Neuronal stem cell (in vitro differentiated cells): ENCODE data around the gene ZNF536.

Source experiments
- DNase-seq: peaks from one replicate; pipeline ENCODE4 v3.0.0-alpha.2; 2013; ENCODE audit warnings: low spot score
- H2AFZ ChIP-seq: one replicate; pipeline ENCODE4 v1.6.1; 2013; ENCODE audit warnings: mild to moderate bottlenecking, low read length, inconsistent platforms
- H2AK5ac ChIP-seq: 2 replicates; pipeline ENCODE4 v1.6.1; 2013; ENCODE audit warnings: low read depth, mild to moderate bottlenecking, inconsistent platforms, low read length, moderate library complexity, mixed read lengths
- H2BK120ac ChIP-seq: 2 replicates; pipeline ENCODE4 v1.6.1; 2013; ENCODE audit warnings: low read depth, mild to moderate bottlenecking, inconsistent platforms, low read length, moderate library complexity, mixed read lengths
- H2BK12ac ChIP-seq: one replicate; pipeline ENCODE4 v1.6.1; 2013; ENCODE audit warnings: low read length, inconsistent platforms
- H2BK15ac ChIP-seq: 2 replicates; pipeline ENCODE4 v1.6.1; 2013; ENCODE audit warnings: mild to moderate bottlenecking, low read length, inconsistent platforms, mixed read lengths
- H2BK5ac ChIP-seq: one replicate; pipeline ENCODE4 v1.6.1; 2013; ENCODE audit warnings: inconsistent platforms, mild to moderate bottlenecking, low read length, moderate library complexity
- H3K14ac ChIP-seq: one replicate; pipeline ENCODE4 v1.6.1; 2013; ENCODE audit warnings: low read length, inconsistent platforms
- H3K18ac ChIP-seq: 2 replicates; pipeline ENCODE4 v1.6.1; 2013; ENCODE audit warnings: low read length, inconsistent platforms
- H3K23ac ChIP-seq: 2 replicates; pipeline ENCODE4 v1.6.1; 2013; ENCODE audit warnings: low read depth, mild to moderate bottlenecking, mixed read lengths, low read length, inconsistent platforms; ENCODE audit not compliant: poor library complexity
- H3K27ac ChIP-seq: replicated peaks from 3 replicates; pipeline ENCODE4 v1.5.1; 2013; ENCODE audit warnings: low read length, inconsistent platforms
- H3K27me3 ChIP-seq, 3 experiments: 2 replicates each; pipeline ENCODE4 v1.6.1; 2013; ENCODE audit warnings: low read length in 3 of 3, mild to moderate bottlenecking in 2 of 3, inconsistent platforms in 1 of 3, low read depth in 1 of 3, mixed read lengths in 1 of 3, moderate library complexity in 1 of 3; ENCODE audit not compliant: control insufficient read depth in 3 of 3, insufficient read depth in 3 of 3
- H3K36me3 ChIP-seq, 2 donors: replicated peaks in 1 of 2; 2 replicates each; pipeline ENCODE4 v1.6.1; 2013; ENCODE audit warnings: low read length in 2 of 2; ENCODE audit not compliant: control insufficient read depth in 2 of 2, insufficient read depth in 2 of 2
- H3K4ac ChIP-seq: 2 replicates; pipeline ENCODE4 v1.6.1; 2013; ENCODE audit warnings: inconsistent platforms, mild to moderate bottlenecking, low read length, moderate library complexity
- H3K4me1 ChIP-seq, 2 donors: 1 replicate in 1 of 2; 2 replicates in 1 of 2; pipeline ENCODE4 v1.6.1; 2013; ENCODE audit warnings: low read length in 2 of 2, low read depth in 1 of 2; ENCODE audit not compliant: control insufficient read depth in 2 of 2, insufficient read depth in 1 of 2
- H3K4me2 ChIP-seq: one replicate; pipeline ENCODE4 v1.6.1; 2013; ENCODE audit warnings: mild to moderate bottlenecking, low read length, inconsistent platforms; ENCODE audit not compliant: insufficient read depth, poor library complexity, severe bottlenecking
- H3K4me3 ChIP-seq, 2 donors: 2 replicates each; pipeline ENCODE4 v1.5.1; 2013; ENCODE audit warnings: low read length in 2 of 2, mild to moderate bottlenecking in 2 of 2, inconsistent platforms in 1 of 2, moderate library complexity in 1 of 2
- H3K79me1 ChIP-seq: one replicate; pipeline ENCODE4 v1.6.1; 2013; ENCODE audit warnings: low read depth, mild to moderate bottlenecking, inconsistent platforms, low read length, moderate library complexity
- H3K9ac ChIP-seq: one replicate; pipeline ENCODE4 v1.6.1; 2013; ENCODE audit warnings: mild to moderate bottlenecking, low read depth, low read length, inconsistent platforms; ENCODE audit not compliant: poor library complexity
- H3K9me3 ChIP-seq, 2 donors: replicated peaks in 1 of 2; 2 replicates each; pipeline versions ENCODE3 to v1.6.1; 2013; ENCODE audit warnings: low read length in 2 of 2, mild to moderate bottlenecking in 2 of 2, inconsistent platforms in 1 of 2, low read depth in 1 of 2, mixed read lengths in 1 of 2, moderate library complexity in 1 of 2; ENCODE audit not compliant: control insufficient read depth in 2 of 2, insufficient read depth in 1 of 2
- H4K8ac ChIP-seq: one replicate; pipeline ENCODE4 v1.6.1; 2013; ENCODE audit warnings: low read depth, mild to moderate bottlenecking, inconsistent platforms, low read length, moderate library complexity
- H4K91ac ChIP-seq: one replicate; pipeline ENCODE4 v1.6.1; 2013; ENCODE audit warnings: low read length, low read depth, mild to moderate bottlenecking, inconsistent platforms; ENCODE audit not compliant: poor library complexity
- WGBS, 2 donors: extraction: QIAGEN DNeasy Blood & Tissue Kit; methylation state at CpG; one replicate each; pipeline ENCODE4 v1.1.7; 2013; ENCODE audit warnings: missing lambda C conversion rate in 2 of 2, mixed read lengths in 1 of 2; ENCODE audit not compliant: insufficient read length in 2 of 2, insufficient replicate concordance in 1 of 2; ENCODE audit errors: extremely low coverage in 2 of 2; 5-methylcytosine and 5-hydroxymethylcytosine counted together

ZNF536 gene

DNA sequence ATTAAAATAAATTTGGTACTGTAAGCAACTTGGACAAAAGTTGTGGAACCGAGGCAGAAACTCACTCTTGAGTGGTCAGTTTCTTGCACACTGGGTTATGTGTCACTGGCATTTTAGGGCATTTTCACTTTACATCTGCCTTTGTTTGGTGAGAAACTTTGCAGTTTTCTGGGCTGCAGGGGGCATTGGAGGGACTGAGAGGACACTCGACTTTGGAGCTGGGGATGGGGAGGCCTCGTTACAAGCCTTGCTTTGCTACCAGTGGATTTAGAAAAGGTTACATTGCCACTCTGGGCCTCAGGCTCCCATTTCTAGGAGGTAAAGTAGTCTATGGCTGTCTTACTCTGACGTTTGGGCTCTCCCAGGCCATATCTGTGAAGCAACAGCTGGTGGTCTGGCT, 41.9 kb upstream of the ZNF536 start:
- H3K9ac ChIP-seq = no peak overlapping the region
- no peak overlapping the region for H4K91ac ChIP-seq
- H4K8ac ChIP-seq = no peak overlapping the region
- H3K79me1 ChIP-seq = no peaks in the 10 kb centered on the region
- no peak overlapping the region for H3K14ac ChIP-seq
- no peak overlapping the region for H3K4ac ChIP-seq
- H3K27ac ChIP-seq = no peak overlapping the region
- no peak overlapping the region for H3K4me2 ChIP-seq
- H2AK5ac ChIP-seq = no peak overlapping the region
- H3K23ac ChIP-seq = no peak overlapping the region
- no peak overlapping the region for H2BK15ac ChIP-seq
- WGBS, 2 donors = no CpG with 5 or more reads among the region's 4 CpGs
- no peak overlapping the region for H3K18ac ChIP-seq
- no peak overlapping the region for H2AFZ ChIP-seq
- no peak overlapping the region for H3K4me3 ChIP-seq
- no peaks in the 10 kb centered on the region for H3K27me3 ChIP-seq
- DNase-seq = no peak
- no peaks in the 10 kb centered on the region for H3K9me3 ChIP-seq
- H2BK120ac ChIP-seq = no peak overlapping the region
- no peak overlapping the region for H2BK12ac ChIP-seq
- H2BK5ac ChIP-seq = no peak overlapping the region
- no peaks in the 10 kb centered on the region for H3K36me3 ChIP-seq
- no peaks in the 10 kb centered on the region for H3K4me1 ChIP-seq

DNA sequence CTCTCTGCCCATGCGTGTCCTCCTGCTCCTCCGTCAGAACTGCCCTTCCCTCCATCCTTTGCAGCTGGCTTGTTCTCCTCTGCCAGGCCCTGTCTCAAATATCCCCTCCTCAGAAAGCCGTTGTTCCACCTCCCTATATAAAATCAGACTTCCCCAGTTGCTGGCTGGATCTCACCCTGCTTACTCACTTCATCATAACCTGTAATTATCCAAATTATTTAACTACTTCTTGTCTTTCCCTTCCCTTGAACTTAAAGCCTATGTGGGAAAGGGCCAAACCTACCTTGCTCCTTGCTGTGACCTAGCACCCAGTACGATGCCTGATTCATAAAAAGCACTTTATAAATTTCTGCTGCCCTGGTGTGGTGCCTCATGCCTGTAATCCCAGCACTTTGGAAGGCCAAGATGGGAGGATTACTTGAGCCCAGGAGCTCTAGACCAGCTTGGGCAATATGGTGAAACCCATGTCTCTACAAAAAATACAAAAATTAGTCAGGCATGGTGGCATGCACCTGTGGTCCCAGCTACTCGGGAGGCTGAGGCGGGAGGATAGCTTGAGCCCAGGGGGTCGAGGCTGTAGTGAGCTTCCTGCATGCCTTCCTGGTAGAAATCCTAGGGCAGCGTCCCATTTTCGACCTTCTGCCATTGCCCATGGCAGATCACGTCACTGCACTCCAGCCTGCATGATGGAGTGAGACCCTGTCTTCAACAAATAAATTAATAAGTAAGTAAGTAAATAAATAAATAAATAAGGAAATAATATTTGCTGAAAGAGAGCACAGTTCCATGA, 39.5 kb upstream of the ZNF536 start:
- Histone ChIP-seq H2BK5ac (no peak overlapping the region), H4K91ac (no peak overlapping the region)
- no CpG with 5 or more reads among the region's 10 CpGs for WGBS, 2 donors

GRCh38 chr19:30333291-30334065, 38.7 kb upstream of the ZNF536 start:
- no peaks in the 10 kb centered on the region for H3K9me3 ChIP-seq
- no CpG with 5 or more reads among the region's 12 CpGs for WGBS, 2 donors
- no peak overlapping the region for H3K4ac ChIP-seq
- no peaks in the 10 kb centered on the region for H3K79me1 ChIP-seq
- no peak overlapping the region for H4K91ac ChIP-seq
- H4K8ac ChIP-seq = no peak overlapping the region
- no peak overlapping the region for H3K9ac ChIP-seq
- no peak overlapping the region for H3K23ac ChIP-seq
- H2AK5ac ChIP-seq = no peak overlapping the region
- no peaks in the 10 kb centered on the region for H3K27me3 ChIP-seq
- no peak overlapping the region for H2BK120ac ChIP-seq
- H3K4me3 ChIP-seq = no peak overlapping the region
- no peak overlapping the region for H3K14ac ChIP-seq
- H3K18ac ChIP-seq = peak overlapping the region; percentile 4
- no peaks in the 10 kb centered on the region for H3K36me3 ChIP-seq
- H2AFZ ChIP-seq = no peak overlapping the region
- no peak for DNase-seq
- no peak overlapping the region for H3K27ac ChIP-seq
- no peaks in the 10 kb centered on the region for H3K4me1 ChIP-seq
- H3K4me2 ChIP-seq = no peak overlapping the region
- H2BK12ac ChIP-seq = no peak overlapping the region
- H2BK15ac ChIP-seq = no peak overlapping the region
- H2BK5ac ChIP-seq = no peak overlapping the region

More for the DNA sequence above, 39.5 kb upstream of the ZNF536 start:
- Histone ChIP-seq H3K27ac (no peak overlapping the region), H3K36me3 (no peaks in the 10 kb centered on the region), H3K79me1 (no peaks in the 10 kb centered on the region), H2AFZ (no peak overlapping the region), H3K14ac (peak overlapping the region; percentile 59), H3K23ac (no peak overlapping the region), H3K18ac (no peak overlapping the region), H3K4ac (no peak overlapping the region), H3K9ac (no peak overlapping the region), H3K4me1 (no peaks in the 10 kb centered on the region), H3K9me3 (no peaks in the 10 kb centered on the region), H2AK5ac (no peak overlapping the region), H3K27me3 (no peaks in the 10 kb centered on the region), H3K4me2 (no peak overlapping the region), H2BK15ac (no peak overlapping the region), H4K8ac (no peak overlapping the region), H2BK120ac (no peak overlapping the region), H2BK12ac (no peak overlapping the region), H3K4me3 (no peak overlapping the region)
- DNase-seq = no peak

DNA sequence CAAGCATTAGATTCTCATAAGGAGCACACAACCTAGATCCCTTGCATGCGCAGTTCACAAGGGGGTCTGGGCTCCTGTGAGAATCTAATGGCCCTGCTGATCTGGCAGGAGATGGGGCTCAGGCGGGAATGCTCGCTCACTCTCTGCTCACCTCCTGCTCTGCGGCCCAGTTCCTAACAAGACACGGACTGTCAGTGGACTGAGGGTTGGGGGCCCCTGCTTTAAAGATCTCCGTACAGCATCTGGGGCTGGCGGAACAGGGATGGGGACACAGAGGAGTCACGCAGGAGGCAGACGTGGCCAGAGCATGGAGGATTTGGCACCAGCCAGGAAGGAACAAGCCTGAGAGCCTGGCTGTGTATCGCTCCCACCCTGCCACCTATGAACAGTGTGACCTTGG, 37.3 kb upstream of the ZNF536 start:
- no peaks in the 10 kb centered on the region for H3K4me1 ChIP-seq
- WGBS, 2 donors = no CpG with 5 or more reads among the region's 10 CpGs

More for the DNA sequence above, 37.3 kb upstream of the ZNF536 start:
- Histone ChIP-seq H3K36me3 (no peaks in the 10 kb centered on the region), H2BK5ac (no peak overlapping the region), H3K27ac (no peak overlapping the region), H2BK15ac (no peak overlapping the region), H2AK5ac (no peak overlapping the region), H4K8ac (no peak overlapping the region), H3K27me3 (no peaks in the 10 kb centered on the region), H3K4me2 (no peak overlapping the region), H4K91ac (peak overlapping the region; percentile 9), H2BK12ac (no peak overlapping the region), H3K9ac (no peak overlapping the region), H3K79me1 (no peaks in the 10 kb centered on the region), H2BK120ac (no peak overlapping the region), H3K14ac (no peak overlapping the region), H2AFZ (no peak overlapping the region), H3K23ac (no peak overlapping the region), H3K9me3 (no peaks in the 10 kb centered on the region), H3K4ac (no peak overlapping the region), H3K4me3 (no peak overlapping the region), H3K18ac (no peak overlapping the region)
- DNase-seq = no peak
